Measurements from ENCODE around the gene GAA.

GAA gene

DNA sequence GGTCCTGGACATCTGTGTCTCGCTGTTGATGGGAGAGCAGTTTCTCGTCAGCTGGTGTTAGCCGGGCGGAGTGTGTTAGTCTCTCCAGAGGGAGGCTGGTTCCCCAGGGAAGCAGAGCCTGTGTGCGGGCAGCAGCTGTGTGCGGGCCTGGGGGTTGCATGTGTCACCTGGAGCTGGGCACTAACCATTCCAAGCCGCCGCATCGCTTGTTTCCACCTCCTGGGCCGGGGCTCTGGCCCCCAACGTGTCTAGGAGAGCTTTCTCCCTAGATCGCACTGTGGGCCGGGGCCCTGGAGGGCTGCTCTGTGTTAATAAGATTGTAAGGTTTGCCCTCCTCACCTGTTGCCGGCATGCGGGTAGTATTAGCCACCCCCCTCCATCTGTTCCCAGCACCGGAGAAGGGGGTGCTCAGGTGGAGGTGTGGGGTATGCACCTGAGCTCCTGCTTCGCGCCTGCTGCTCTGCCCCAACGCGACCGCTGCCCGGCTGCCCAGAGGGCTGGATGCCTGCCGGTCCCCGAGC, 17.9 kb downstream of the GAA start:
- DNase-seq, result peak; percentile 89

DNA sequence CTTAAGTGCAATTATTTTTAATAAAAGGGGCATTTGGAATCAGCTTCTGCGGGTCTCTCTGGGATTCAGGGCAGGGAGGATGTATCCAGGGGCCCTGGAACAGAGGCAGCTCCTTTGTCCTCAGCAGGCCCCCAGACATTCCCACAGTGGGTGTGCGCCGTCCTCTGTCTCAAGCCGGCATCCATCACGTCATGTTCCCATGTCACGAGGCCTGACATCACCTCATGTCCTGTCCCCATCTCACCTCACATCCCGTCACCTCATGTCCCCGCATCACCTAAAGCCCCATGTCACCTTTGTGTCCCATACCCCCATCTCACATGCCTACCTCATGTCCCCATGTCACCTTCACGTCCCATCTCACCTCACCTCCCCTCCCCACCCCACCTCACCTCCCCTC, 18.5 kb downstream of the GAA start:
- peak; percentile 43 for DNase-seq

DNA sequence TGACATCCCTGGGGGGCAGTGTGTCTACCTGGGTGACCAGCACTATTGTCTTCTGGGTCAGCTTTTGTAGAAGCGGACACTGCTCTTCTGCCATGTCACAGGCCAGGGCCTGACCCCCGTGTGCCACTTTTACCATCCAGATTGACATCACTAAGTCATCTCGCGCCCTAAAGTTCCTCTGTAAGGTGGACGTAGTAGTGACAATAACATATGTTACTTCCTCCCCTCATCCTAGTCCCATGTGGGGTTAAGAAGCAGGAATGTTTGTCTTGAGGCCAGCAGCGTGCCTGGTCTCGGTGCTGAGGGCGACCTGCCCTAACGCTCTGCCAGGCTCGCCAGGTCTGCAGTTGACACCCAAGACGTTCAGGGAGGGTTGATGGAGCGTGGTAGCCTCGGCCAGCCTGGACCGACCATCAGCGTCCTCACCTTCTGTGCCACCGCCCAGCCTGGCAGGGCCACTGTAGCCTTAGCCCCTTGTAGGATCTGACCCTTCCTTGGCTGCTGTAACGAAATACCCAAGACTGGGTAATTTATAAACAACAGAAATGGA, 20.7 kb downstream of the GAA start:
- no peak for DNase-seq

DNA sequence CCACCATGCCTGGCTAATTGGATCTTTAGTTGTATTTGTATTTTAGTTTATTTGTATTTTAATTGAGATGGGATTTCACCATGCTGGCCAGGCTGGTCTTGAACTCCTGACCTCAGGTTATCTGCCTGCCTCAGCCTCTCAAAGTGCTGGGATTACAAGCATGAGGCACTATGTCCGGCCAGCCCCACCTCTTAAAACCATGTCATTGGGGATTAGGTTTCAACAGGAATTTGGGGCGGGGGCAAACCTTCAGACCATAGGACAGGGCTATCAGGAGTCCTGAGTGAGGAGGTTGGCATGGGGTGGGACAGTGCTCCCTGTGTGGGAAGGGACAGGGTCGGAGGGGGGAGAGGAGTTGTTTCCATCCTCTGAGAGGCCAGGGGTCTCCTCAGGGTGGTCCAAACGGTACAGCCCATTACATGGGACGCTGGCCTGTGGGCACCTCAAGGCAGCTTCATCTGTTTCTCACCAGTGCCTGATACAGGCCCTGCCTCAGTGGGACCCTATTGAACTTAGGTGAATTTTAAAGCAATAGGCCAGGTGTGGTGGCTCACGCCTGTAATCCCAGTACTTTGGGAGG, 21.6 kb downstream of the GAA start:
- no peak for DNase-seq

DNA sequence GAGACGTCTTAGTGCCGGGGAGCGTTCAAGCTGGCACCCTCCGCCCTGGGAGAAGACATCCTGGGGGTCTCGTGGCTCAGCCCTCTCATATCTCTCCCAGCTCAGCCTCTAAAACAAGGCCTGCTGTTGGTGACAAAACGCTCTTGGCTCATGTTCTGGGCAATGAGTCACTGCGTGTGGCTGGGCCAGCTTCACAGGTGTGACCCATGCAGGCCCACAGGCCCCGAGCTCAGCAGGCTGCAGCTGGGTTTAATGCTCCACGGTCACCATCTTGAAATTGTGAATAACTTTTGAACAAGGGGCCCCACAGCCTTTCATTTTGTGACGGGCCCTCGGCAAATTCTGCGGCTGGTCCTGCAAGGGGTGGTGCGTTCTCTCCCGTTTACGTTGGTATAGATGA, 22.4 kb downstream of the GAA start:
- DNase-seq, result no peak

DNA sequence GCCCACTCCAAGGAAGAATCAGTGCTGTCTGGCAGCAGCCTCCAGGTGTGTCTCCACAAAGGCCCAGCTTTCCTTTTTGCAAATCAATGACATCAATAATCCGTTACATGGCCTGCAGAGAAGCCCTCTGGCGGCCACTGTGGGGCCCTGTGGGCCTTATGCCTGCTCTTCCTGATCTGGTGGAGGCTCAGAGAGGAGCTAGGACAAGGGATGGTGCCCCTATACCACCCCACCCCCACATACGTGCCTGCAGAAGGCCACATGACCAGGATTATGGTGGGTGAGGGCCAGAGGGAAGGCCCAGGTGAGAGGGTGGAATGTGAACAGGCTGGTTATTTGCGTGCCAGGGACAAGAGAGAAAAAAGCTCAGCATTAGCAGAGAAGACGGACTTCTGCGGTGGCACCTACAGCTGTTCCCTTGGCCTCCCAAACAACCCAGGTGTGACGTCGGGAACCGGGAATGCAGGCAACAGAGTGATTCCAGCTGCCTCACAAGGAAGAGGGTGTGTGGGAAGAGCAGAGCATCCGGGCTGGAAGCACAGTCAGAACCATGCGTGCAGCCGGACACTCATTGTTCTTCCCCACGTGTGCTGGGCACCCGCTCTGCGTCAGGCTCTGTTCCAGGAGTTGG, 23.1 kb downstream of the GAA start:
- DNase-seq, result peak; percentile 86

DNA sequence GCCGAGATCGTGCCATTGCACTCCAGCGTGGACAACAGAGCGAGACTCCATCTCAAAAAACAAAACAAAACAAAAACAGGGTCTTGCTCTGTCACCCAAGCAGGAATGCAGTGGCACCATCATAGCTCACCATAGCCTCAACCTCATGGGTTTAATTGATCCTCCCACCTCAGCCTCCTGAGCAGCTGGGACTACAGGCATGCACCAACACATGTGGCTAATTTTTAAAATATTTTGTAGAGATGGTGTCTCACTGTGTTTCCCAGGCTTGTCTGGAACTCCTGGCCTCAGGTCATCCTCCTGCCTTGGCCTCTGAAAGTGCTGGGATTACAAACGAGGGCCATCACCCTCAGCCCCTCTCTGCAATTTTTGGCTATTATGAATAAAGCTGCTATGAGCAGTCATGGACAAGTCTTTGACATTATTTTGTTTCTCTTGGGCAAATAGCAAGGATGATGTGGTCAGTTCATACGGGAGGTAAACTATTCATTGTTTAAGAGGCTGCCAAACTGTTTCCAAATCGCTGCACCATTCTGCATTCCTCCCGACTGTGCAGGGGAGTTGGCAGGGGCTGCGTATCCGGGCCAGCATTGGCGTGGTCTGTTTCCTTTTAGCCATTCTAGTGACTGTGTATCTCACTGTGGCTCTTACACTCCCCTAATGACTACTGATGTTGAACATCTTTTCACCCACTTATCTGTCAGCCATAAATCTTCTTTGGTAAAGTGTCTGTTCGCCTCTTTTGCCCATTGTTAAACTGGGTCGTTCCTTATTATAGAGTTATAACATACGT, 24.5 kb downstream of the GAA start:
- no peak for DNase-seq

DNA sequence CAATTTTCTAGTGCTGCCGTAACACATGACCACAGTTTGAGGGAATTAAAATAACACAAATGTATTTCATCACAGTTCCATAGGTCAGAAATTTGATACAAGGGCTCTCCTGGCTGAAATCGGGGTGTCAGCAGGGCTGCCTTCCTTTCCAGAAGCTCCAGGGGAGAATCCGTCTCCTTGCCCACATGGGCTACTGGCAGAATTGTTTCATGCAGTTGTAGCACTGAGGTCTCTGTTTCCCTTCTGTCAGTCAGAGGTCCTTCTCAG, 25.0 kb downstream of the GAA start:
- DNase-seq, result no peak

DNA sequence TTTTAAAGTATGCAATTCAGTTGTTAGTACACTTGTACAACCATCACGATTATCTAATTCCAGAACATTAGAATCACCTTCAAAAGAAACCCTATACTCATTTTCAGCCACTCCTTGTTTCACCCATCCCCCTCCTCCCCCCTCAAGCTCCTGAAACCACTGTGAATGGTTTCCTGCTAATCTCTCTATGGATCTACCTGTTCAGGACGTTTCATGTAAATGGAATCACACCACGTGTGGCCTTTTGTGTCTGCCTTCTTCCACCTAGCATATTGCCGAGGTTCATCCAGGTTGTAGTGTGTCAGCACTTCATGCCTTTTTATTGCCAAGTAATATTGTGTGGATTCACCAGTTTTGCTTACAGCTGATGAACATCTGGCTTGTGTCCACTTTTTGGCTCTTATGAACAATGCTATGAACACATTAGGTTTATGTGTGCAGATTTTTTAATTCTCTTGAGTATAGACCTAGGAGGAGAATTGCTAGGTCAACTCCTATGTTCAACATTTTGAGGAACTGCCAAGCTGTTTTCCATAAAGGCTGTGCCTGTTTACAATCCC, 27.7 kb downstream of the GAA start:
- DNase-seq, result peak; percentile 29

DNA sequence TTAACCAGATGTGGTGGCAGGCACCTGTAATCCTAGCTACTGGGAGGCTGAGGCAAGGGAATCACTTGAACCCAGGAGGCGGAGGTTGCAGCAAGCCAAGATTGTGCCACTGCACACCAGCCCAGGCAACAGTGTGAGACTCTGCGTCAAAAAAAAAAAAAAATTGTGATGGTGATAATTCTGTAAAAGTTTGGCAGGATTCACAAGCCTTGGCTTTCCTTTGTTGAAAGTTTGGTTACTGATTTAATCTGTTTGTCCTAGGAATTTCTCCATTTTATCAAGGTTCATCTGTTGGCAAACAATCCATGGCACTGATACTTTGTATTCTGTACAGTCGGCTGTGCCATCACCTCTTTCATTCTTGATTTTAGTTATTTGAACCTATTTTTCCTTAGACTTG, 29.6 kb downstream of the GAA start:
- no peak for DNase-seq

DNA sequence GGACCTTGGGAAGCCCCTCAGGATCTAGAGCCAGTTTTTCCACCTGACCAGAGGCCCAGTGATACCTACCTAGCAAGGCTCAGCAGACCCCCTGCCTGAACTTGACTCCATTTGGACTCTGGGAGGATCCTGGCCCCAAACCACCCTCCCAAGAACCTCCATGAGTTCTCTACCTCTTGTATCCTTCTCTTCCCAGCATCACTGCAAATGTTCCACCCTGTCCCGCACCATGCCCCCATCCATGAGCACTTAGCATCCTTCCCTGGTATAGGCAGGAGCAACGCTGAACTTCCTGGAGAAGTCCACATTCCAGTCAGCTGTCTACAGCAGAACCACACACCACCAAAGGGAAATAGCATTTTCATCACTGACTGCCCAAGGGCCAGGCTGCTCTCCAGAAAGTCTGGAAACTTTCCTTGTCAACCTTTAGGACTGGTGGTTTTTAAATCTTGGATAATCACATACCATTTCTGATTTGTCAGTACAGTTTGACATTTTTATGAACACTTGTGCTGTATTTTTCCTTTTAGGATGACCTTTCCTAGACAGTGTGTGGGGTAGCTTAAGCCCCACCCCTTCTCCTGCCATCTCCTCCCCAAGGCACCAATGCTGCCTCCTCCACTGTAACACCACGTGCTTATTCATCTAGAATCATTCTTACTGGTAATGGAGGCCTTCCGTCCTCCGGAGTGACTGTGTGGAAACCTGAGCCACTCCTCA, 31.7 kb downstream of the GAA start:
- no peak for DNase-seq

DNA sequence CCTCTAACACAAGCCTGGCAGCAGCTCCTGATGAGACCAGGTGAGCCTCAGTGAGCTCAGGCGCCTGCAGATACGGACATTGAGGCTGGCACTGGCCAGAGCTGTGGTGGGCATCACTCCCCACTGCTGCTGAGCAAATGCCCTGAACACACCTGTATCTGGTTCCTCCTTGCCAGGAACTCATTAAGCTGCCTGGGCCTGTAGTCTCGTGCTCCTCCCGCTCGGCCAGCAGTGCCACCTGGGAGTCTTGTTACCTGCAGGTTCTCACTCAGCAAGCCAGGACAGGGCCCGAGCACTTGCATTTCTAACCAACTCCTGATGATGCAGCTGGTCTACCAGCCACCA, 32.2 kb downstream of the GAA start:
- no peak for DNase-seq

DNA sequence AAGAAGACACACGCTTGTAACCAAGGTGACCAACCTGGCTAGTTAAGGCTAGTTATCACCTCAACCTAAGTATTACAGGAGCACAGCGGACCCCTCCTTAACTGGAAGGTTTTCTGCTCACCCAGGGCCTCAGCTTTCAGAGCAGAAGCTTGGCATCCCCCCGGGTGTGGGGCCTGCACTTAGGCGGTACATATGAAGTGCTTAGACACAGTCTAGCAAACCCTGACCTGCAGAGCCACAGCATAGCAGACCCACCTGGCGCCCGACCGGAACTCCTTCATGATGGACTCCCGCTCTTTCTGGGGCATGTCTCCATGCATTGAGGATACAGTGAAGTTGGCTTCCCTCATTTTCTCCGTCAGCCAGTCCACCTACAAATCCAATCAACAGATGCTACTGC, 35.8 kb downstream of the GAA start:
- no peak for DNase-seq

DNA sequence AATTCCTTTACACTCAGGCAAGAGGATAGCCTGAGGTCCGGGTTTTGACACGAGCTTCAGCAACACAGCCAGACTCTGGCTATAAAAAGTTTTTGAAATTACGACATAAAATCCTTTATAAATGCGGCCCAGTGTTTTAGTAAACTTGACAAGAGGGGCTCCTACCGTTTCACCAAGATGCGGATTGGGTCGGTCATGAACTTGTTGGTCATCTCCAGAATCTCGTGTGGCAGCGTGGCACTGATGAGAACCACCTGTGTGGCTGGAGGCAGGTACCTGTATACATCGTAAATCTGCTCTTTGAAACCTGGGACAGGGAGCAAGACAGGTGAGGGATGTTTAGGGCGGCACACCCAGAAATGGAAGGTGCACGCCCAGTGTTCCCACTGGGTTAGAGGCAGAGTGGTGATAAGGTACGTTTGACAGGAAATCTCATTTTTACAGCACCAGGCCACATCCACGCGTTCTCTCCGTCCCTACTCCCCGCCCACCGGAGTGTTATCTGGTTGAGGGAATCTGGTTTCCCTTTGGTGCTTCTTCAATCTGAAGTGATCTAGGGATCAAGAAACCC, 37.6 kb downstream of the GAA start:
- no peak for DNase-seq

DNA sequence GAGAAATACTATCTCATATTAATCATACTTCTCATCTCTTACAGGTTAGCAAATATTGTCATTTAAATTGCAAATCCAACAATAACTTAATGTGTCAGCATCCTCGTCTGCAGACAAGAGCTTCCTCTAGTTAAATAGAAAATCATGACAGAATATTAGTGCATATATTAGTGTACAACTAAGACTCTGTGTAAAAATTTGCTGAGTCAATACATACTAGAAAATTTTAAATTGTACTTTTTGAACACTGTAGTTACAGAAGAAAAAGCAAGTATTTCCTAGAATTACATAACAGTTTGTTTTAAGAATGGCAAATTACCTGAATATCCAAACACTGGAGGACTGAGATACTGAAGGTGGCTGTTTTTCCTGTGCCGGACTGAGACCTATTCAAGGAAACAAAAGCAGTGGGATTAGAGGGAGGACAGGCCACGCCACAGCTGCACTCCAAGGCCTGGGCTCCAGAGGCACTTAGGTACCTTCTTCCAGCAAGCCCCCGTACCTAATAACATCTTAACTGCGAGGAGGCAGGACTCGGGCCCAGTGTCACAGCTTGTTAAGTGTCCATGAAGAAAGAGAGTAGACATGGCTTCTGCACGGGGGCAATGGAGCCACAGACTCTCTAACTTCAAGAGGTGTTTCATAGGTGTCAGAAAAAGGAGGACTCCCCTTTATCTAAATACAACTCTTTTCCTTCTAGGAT, 40.2 kb downstream of the GAA start:
- no peak for DNase-seq

DNA sequence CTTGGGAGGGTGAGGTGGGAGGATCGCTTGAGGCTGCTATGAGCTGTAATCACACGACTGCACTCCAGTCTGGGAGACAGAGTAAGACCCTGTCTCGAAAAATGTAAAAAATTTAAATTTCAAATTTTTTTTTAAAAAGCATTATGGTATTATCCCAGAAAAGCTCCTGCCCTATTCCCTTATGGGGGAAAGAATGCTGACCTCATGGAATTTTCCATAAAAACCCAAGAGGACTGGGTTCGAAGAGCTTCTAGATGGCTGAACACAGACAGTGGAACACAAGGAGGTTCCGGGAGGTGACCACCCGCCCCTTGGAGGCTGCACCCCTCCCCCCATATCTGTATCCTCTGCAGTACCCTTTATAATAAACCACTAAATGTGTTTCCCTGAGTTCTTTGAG, 41.5 kb downstream of the GAA start:
- no peak for DNase-seq

DNA sequence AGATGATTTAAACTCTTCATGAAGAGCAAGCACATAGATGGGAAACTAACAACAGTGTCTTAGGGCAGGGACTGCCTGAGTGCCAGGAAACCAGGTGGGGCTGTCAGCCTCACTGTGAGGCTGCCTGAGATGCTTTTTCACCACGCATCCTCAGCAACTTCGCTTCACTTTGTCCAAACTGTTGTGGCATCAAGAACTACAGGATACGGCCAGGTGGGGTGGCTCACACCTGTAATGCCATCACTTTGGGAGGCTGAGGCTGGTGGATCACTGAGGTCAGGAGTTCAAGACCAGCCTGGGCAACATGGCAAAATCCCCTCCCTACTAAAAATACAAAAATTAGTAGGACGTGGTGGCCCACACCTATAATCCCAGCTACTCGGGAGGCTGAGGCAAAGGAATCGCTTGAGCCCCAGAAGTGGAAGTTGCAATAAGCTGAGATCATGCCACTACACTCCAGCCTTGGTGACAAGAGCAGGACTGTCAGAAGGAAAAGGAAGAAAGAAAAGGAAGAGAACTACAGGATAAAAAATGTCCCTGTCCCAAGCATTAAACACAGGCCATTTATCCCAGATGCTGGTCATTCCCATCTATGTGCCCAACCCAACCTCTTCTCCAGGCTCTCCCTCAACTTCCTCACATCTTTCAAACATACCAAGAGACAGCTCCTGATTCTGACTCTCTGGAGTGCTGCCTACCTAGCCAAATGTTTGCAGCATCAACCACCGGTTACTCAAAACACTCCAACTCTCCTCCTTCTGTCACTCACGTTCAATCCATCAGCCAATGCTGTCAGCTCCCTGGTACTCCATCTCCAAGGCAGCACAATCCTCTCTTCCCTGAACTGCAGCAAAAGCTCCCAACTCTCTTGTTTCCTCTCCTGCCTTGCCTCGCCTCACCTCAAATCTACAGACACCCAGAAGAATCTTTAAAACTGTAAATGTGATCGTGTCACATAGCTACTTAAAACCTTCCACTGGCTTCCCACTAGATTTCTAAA, 44.0 kb downstream of the GAA start:
- DNase-seq, result no peak

DNA sequence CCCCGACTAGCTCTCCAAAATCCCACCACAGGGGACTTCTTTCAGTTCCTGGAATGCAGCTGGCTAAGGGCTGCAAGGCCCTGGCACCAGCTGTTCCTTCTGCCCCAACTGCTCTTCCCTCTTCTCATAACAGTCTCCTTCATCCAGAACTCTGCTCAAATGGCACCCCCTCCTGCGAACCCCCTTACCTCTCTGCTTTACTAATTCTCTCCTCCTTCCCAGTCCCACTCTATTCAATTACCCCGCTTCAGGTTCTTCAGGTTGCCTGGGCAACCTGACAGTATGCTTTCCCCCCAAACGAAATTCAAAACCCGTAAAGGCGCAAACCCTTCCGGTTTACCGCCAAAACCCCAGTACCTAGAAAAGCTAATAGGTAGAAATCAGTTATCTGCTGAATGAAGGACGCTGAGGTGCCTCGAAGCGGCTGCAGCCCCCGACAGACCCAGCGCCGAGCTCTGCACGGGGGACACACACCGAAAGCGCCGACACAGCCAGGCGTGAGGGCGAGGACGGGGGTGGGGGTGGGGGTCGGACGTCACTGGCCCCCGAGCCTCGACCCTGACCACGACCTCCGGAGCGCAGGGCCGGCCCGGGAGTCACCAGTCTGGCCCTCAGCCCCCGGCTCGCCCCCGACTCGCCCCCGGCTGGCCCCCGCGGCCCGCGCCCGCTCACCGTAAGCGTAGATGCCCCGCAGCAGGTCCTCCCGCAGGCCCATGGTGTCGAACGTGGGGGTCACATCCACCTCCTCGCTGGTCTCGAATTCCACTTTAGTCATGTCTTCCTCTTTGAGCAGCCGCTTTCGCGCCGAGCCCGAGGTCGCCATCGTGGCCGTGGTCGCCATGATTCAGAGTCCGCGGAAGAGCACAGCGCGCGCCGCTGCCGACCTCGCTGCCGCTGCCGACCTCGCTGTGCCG, 45.0 kb downstream of the GAA start:
- peak; percentile 54 for DNase-seq

DNA sequence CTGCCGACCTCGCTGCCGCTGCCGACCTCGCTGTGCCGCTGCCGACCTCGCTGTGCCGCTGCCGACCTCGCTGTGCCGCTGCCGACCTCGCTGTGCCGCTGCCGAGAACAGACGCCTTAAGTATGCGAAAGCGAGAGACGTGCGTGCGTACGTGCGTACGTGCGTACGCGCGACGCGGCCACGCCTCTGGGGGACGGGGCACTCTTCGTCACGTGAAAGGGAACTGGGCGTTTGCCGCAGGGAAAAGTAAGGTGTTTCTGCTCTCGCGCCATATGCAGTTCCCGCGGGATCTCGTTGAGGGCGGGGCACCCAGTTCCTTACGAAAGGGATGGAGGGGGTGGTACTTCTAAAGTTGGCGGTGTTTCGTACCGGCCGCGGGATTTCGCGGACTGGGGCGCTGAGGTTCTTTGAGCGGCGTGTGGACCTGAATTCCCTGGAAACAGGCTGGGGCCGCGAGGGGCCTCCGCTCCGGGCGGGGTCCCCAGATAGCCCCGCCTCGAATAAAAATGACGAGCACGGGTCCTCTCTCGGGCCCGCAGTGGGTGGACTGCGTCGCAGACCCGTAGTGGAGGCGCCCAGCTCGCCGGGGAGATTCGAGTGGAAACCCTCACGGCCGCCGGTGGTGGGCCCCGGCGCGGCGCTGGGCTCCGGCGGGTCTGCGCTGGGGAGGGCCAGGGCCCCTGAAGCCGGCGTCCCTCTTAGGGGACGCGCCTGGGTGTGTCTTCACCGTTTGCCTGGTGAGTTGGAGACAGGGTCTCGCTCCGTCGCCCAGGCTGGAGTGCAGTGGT, 45.8 kb downstream of the GAA start, which contains the start of gene EIF4A3:
Gene EIF4A3 (minus strand): TSS at position 94 of the 788 bp plus-strand sequence. CDS start 167 bp downstream, outside the sequence.
- peak; percentile 100 for DNase-seq
